CD4-positive, CD25-positive, alpha-beta regulatory T cell (primary cell): ENCODE measurements around the gene PCDH15. TPM values are rescaled to one million over a fixed set of nuclear protein-coding genes. Genes with fewer than 3 reads are reported as not detected.
"Not testable (repeated sequence)": the region's sequence is repeated elsewhere in the genome, so short reads cannot be mapped to it uniquely, and the experiment has no call there.

ENCODE experiments used
- ATAC-seq, 2 donors: fragments of 150-1000 bp; cut with Tn5 transposase; one replicate each; pipeline ENCODE4 v1.10.0; 2021; ENCODE audit warnings: low read depth in 2 of 2, moderate number of reproducible peaks in 2 of 2, moderate library complexity in 1 of 2
- DNase-seq, 3 donors: peaks; one replicate each; pipeline versions ENCODE4 v3.0.0 to v3.0.0-alpha.2; 2012 to 2022; ENCODE audit warnings: mixed read lengths in 1 of 3
- H3K27ac ChIP-seq: one replicate; pipeline ENCODE4 v1.7.0; 2013; ENCODE audit warnings: mild to moderate bottlenecking, low read length; ENCODE audit not compliant: insufficient read depth, poor library complexity, severe bottlenecking
- H3K27me3 ChIP-seq: one replicate; pipeline ENCODE4 v1.7.0; 2013; ENCODE audit warnings: low read length; ENCODE audit not compliant: control insufficient read depth, insufficient read depth
- H3K36me3 ChIP-seq: one replicate; pipeline ENCODE4 v1.7.0; 2013; ENCODE audit warnings: mild to moderate bottlenecking, low read length, moderate library complexity; ENCODE audit not compliant: control insufficient read depth, insufficient read depth
- H3K4me1 ChIP-seq: 2 replicates; pipeline ENCODE4 v1.7.0; 2013; ENCODE audit warnings: mild to moderate bottlenecking, low read length; ENCODE audit not compliant: insufficient read depth, control insufficient read depth, poor library complexity, severe bottlenecking
- H3K4me3 ChIP-seq: one replicate; pipeline ENCODE4 v1.7.0; 2013; ENCODE audit warnings: low read depth, mild to moderate bottlenecking, low read length, moderate library complexity
- H3K9me3 ChIP-seq, 2 experiments: 1 replicate in 1 of 2; 2 replicates in 1 of 2; pipeline ENCODE4 v1.7.0; 2013; ENCODE audit warnings: low read length in 2 of 2, mild to moderate bottlenecking in 1 of 2, moderate library complexity in 1 of 2; ENCODE audit not compliant: control insufficient read depth in 2 of 2
- H3K27ac Mint-ChIP-seq, 3 donors: one replicate each; pipeline ENCODE4 v1.8.0; 2020 to 2022; ENCODE audit warnings: mild to moderate bottlenecking in 3 of 3, mixed read lengths in 3 of 3, moderate library complexity in 2 of 3
- H3K27me3 Mint-ChIP-seq: one replicate; pipeline ENCODE4 v1.8.0; 2022; ENCODE audit warnings: mild to moderate bottlenecking, mixed read lengths
- H3K36me3 Mint-ChIP-seq: one replicate; pipeline ENCODE4 v1.8.0; 2020; ENCODE audit warnings: mixed read lengths
- H3K4me1 Mint-ChIP-seq, 4 donors: one replicate each; pipeline ENCODE4 v1.8.0; 2020 to 2022; ENCODE audit warnings: mixed read lengths in 4 of 4, mild to moderate bottlenecking in 1 of 4
- H3K4me3 Mint-ChIP-seq, 4 donors: one replicate each; pipeline ENCODE4 v1.8.0; 2020 to 2022; ENCODE audit warnings: mild to moderate bottlenecking in 4 of 4, mixed read lengths in 4 of 4, moderate library complexity in 3 of 4
- H3K9me3 Mint-ChIP-seq, 7 donors: one replicate each; pipeline ENCODE4 v1.8.0; 2020 to 2022; ENCODE audit warnings: mixed read lengths in 7 of 7, mild to moderate bottlenecking in 3 of 7, moderate library complexity in 2 of 7
- polyA plus RNA-seq, 4 donors: library from polyadenylated mRNA; unstranded; fragments of 300-500 nt; fragmentation: Illumina TruSeq; gene quantifications; one replicate each; pipeline ENCODE4 v1.2.3, GENCODE V29; 2021
- total RNA-seq: library from RNA; stranded (reverse); gene quantifications from one replicate; pipeline ENCODE4 v1.2.3, GENCODE V29; 2022

The PCDH15 gene
- total and polyA plus RNA-seq, 5 donors from 2014 or later: not detected

DNA sequence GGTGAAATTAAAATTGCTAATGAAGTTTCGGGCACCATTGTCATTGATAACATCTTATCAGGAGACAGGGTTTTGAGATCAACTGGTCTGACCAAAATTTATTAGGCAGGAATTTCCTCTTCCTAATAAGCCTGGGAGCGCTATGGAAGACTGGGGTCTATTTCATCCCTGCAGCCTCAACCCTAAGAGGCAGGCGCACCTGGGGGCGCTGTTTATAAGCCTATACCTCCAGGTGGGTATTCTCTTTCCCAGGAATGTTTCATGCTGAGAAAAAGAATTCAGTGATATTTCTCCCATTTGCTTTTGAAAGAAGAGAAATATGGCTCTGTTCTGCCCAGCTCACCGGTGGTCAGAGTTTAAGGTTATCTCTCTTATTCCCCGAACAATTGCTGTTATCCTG lies 406.4 kb downstream of the PCDH15 start:
- DNase-seq, H3K36me3 ChIP-seq, H3K4me3 Mint-ChIP-seq, ATAC-seq, H3K36me3 Mint-ChIP-seq, H3K4me1 ChIP-seq, H3K27ac ChIP-seq, H3K27me3 ChIP-seq, H3K27me3 Mint-ChIP-seq, H3K4me1 Mint-ChIP-seq, H3K27ac Mint-ChIP-seq, H3K4me3 ChIP-seq, H3K9me3 ChIP-seq: not testable (repeated sequence)
- H3K9me3 Mint-ChIP-seq: peaks cover 0 to 31% (median 8%) of the 10 kb centered on the region in 7 donors

GRCh38 chr10:54372179-54372578 lies 428.9 kb downstream of the PCDH15 start:
- H3K4me1 ChIP-seq: no peaks in the 10 kb centered on the region
- no peaks in the 10 kb centered on the region for H3K4me1 Mint-ChIP-seq
- no peak overlapping the region for H3K4me3 ChIP-seq
- H3K27me3 ChIP-seq: no peaks in the 10 kb centered on the region
- H3K4me3 Mint-ChIP-seq: no peak overlapping the region
- H3K36me3 Mint-ChIP-seq: no peaks in the 10 kb centered on the region
- DNase-seq (no peak), ATAC-seq (no peak)
- peaks cover 2 to 3% of the 10 kb centered on the region in 2 experiments for H3K9me3 ChIP-seq
- no peaks in the 10 kb centered on the region for H3K27me3 Mint-ChIP-seq
- no peak overlapping the region for H3K27ac Mint-ChIP-seq
- peaks cover 0 to 12% (median 4%) of the 10 kb centered on the region in 7 donors for H3K9me3 Mint-ChIP-seq
- no peak overlapping the region for H3K27ac ChIP-seq
- H3K36me3 ChIP-seq: no peaks in the 10 kb centered on the region

- Mint-ChIP-seq H3K9me3 (peaks cover 1 to 24% (median 7%) of the 10 kb centered on the region in 7 donors), H3K4me3 (no peak overlapping the region), H3K4me1 (no peaks in the 10 kb centered on the region), H3K36me3 (no peaks in the 10 kb centered on the region), H3K27ac (no peak overlapping the region), H3K27me3 (no peaks in the 10 kb centered on the region)
- no peaks in the 10 kb centered on the region for H3K4me1 ChIP-seq
- H3K9me3 ChIP-seq: peaks cover 3 to 6% of the 10 kb centered on the region in 2 experiments
- no peaks in the 10 kb centered on the region for H3K36me3 ChIP-seq
- DNase-seq (no peak), ATAC-seq (no peak)
- H3K27ac ChIP-seq: no peak overlapping the region
- H3K4me3 ChIP-seq: no peak overlapping the region
- no peaks in the 10 kb centered on the region for H3K27me3 ChIP-seq
These were observed 432.0 kb downstream of the PCDH15 start for GRCh38 chr10:54368984-54369383.

- H3K27ac Mint-ChIP-seq: no peak overlapping the region
- Histone ChIP-seq H3K27me3 (no peaks in the 10 kb centered on the region), H3K4me1 (no peaks in the 10 kb centered on the region), H3K9me3 (peaks cover 0 to 7% of the 10 kb centered on the region in 2 experiments), H3K4me3 (no peak overlapping the region), H3K36me3 (no peaks in the 10 kb centered on the region), H3K27ac (no peak overlapping the region)
- H3K36me3 Mint-ChIP-seq: no peaks in the 10 kb centered on the region
- H3K4me3 Mint-ChIP-seq: no peak overlapping the region
- H3K27me3 Mint-ChIP-seq: no peaks in the 10 kb centered on the region
- H3K4me1 Mint-ChIP-seq: no peaks in the 10 kb centered on the region
- peaks cover 3 to 30% (median 5%) of the 10 kb centered on the region in 7 donors for H3K9me3 Mint-ChIP-seq
- DNase-seq (no peak), ATAC-seq (no peak)
These were observed 437.6 kb downstream of the PCDH15 start for GRCh38 chr10:54363390-54363789.

GRCh38 chr10:54342058-54342457 lies 459.0 kb downstream of the PCDH15 start:
- Histone ChIP-seq H3K27me3 (no peaks in the 10 kb centered on the region), H3K9me3 (peaks cover 0 to 13% of the 10 kb centered on the region in 2 experiments), H3K27ac (no peak overlapping the region), H3K36me3 (no peaks in the 10 kb centered on the region), H3K4me1 (no peaks in the 10 kb centered on the region), H3K4me3 (no peak overlapping the region)
- no peaks in the 10 kb centered on the region for H3K4me1 Mint-ChIP-seq
- no peak overlapping the region for H3K4me3 Mint-ChIP-seq
- no peak for ATAC-seq
- H3K36me3 Mint-ChIP-seq: no peaks in the 10 kb centered on the region
- no peak overlapping the region for H3K27ac Mint-ChIP-seq
- H3K9me3 Mint-ChIP-seq: peaks cover 2 to 18% (median 12%) of the 10 kb centered on the region in 7 donors
- H3K27me3 Mint-ChIP-seq: no peaks in the 10 kb centered on the region
- DNase-seq: no peak

- no peak for DNase-seq
These were observed 465.7 kb downstream of the PCDH15 start for GRCh38 chr10:54335296-54335695.

DNA sequence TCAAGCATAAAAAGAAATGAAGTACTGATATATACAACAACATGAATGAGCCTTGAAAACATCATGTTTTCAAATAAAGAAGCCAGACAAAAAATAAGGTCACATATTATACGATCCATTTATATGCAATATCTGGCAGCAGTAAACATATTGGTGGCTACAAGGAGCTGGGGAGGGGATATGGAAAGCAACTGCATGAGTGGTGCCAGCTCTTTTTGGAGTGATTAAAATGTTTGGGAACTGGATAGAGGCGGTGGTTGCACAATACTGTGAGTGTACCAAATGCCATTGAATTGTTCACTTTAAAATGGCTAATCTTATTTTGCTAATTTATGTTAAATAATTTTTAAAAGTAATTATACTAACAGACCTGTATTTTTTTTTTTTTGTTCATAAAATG lies 481.7 kb downstream of the PCDH15 start:
- Histone ChIP-seq H3K9me3 (peaks cover 0 to 7% of the 10 kb centered on the region in 2 experiments), H3K27me3 (no peaks in the 10 kb centered on the region), H3K4me1 (no peaks in the 10 kb centered on the region), H3K4me3 (no peak overlapping the region), H3K27ac (no peak overlapping the region), H3K36me3 (no peaks in the 10 kb centered on the region)
- ATAC-seq (no peak), DNase-seq (no peak)
- Mint-ChIP-seq H3K9me3 (peaks cover 0 to 26% (median 8%) of the 10 kb centered on the region in 7 donors), H3K27ac (no peak overlapping the region), H3K36me3 (no peaks in the 10 kb centered on the region), H3K4me3 (no peak overlapping the region), H3K4me1 (no peaks in the 10 kb centered on the region), H3K27me3 (no peaks in the 10 kb centered on the region)

More at GRCh38 chr10:54335296-54335695, 465.7 kb downstream of the PCDH15 start:
- H3K4me3 ChIP-seq: no peak overlapping the region
- H3K27ac ChIP-seq: no peak overlapping the region
- peaks cover 2 to 26% (median 6%) of the 10 kb centered on the region in 7 donors for H3K9me3 Mint-ChIP-seq
- no peak overlapping the region for H3K4me3 Mint-ChIP-seq
- no peaks in the 10 kb centered on the region for H3K27me3 Mint-ChIP-seq
- H3K4me1 Mint-ChIP-seq: no peaks in the 10 kb centered on the region
- H3K36me3 ChIP-seq: no peaks in the 10 kb centered on the region
- H3K36me3 Mint-ChIP-seq: no peaks in the 10 kb centered on the region
- no peaks in the 10 kb centered on the region for H3K27me3 ChIP-seq
- H3K9me3 ChIP-seq: peaks cover 0 to 5% of the 10 kb centered on the region in 2 experiments
- H3K27ac Mint-ChIP-seq: no peak overlapping the region
- no peak for ATAC-seq
- no peaks in the 10 kb centered on the region for H3K4me1 ChIP-seq

- Histone ChIP-seq H3K27ac (no peak overlapping the region), H3K27me3 (no peaks in the 10 kb centered on the region), H3K4me3 (no peak overlapping the region), H3K4me1 (no peaks in the 10 kb centered on the region), H3K36me3 (no peaks in the 10 kb centered on the region), H3K9me3 (peaks cover 0 to 7% of the 10 kb centered on the region in 2 experiments)
- Mint-ChIP-seq H3K9me3 (peaks cover 0 to 23% (median 6%) of the 10 kb centered on the region in 7 donors), H3K4me3 (no peak overlapping the region), H3K27ac (no peak overlapping the region), H3K4me1 (no peaks in the 10 kb centered on the region), H3K36me3 (no peaks in the 10 kb centered on the region), H3K27me3 (no peaks in the 10 kb centered on the region)
- DNase-seq: no peak
- ATAC-seq: no peak
These were observed 482.6 kb downstream of the PCDH15 start for GRCh38 chr10:54318470-54318869.
